MCF 10A (cell line): ENCODE measurements around the gene UNCX. TPM values are rescaled to one million over a fixed set of nuclear protein-coding genes. Genes with fewer than 3 reads are reported as not detected.

Experiments used
- BruUV-seq: library from RNA; stranded (reverse); fragments of 400-500 nt; replicated peaks from 2 replicates; lab custom pipeline; 2021; lab: Mats Ljungman, UMichigan
- CTCF ChIA-PET: fragments of 300-600 bp; sonication (Branson Sonifier 250); formaldehyde crosslinking; extraction: SDS; loops from one replicate; lab custom pipeline; 2021; ENCODE audit warnings: antibody characterized with exemption, inconsistent platforms; lab: Yijun Ruan, JAX
- POLR2A ChIA-PET: fragments of 300-600, 350-650 bp; sonication (Branson Sonifier 250); formaldehyde crosslinking; extraction: SDS; loops from one replicate; lab custom pipeline; 2020; ENCODE audit warnings: antibody characterized with exemption, inconsistent platforms; lab: Yijun Ruan, JAX
- DNase-seq: peaks from one replicate; pipeline ENCODE4 v3.0.0-alpha.2; 2018; ENCODE audit not compliant: unreplicated experiment
- H3K27ac Mint-ChIP-seq: one replicate; pipeline ENCODE4 v1.8.0; 2022; ENCODE audit warnings: mild to moderate bottlenecking, low read depth, mixed read lengths; ENCODE audit not compliant: unreplicated experiment
- H3K27me3 Mint-ChIP-seq: one replicate; pipeline ENCODE4 v1.8.0; 2022; ENCODE audit warnings: mixed read lengths; ENCODE audit not compliant: insufficient read depth, unreplicated experiment
- H3K36me3 Mint-ChIP-seq: one replicate; pipeline ENCODE4 v1.8.0; 2022; ENCODE audit warnings: mild to moderate bottlenecking, moderate library complexity, mixed read lengths; ENCODE audit not compliant: insufficient read depth, unreplicated experiment
- H3K4me1 Mint-ChIP-seq: one replicate; pipeline ENCODE4 v1.8.0; 2022; ENCODE audit warnings: mixed read lengths; ENCODE audit not compliant: insufficient read depth, unreplicated experiment
- H3K4me3 Mint-ChIP-seq: one replicate; pipeline ENCODE4 v1.8.0; 2022; ENCODE audit warnings: mild to moderate bottlenecking, moderate library complexity, mixed read lengths; ENCODE audit not compliant: unreplicated experiment
- H3K9me3 Mint-ChIP-seq: one replicate; pipeline ENCODE4 v1.8.0; 2022; ENCODE audit warnings: mixed read lengths; ENCODE audit not compliant: unreplicated experiment
- intact Hi-C: fragments of 100-400 bp; cut with micrococcal nuclease; formaldehyde crosslinking; loops from 2 replicates; pipeline ENCODE4 v1.14.1; 2022
- total RNA-seq: library from RNA; stranded (reverse); gene quantifications from 2 replicates; pipeline ENCODE4 v1.2.3, GENCODE V29; 2022
- TF ChIP-seq, protein P1 (sequence below): fragments of 200-600 bp; IDR thresholded peaks from one replicate; pipeline ENCODE4 v1.8.0; 2022; ENCODE audit warnings: antibody characterized with exemption, mild to moderate bottlenecking; ENCODE audit not compliant: unreplicated experiment

The UNCX gene
- total RNA-seq, 1 experiment from 2014 or later = not detected

DNA sequence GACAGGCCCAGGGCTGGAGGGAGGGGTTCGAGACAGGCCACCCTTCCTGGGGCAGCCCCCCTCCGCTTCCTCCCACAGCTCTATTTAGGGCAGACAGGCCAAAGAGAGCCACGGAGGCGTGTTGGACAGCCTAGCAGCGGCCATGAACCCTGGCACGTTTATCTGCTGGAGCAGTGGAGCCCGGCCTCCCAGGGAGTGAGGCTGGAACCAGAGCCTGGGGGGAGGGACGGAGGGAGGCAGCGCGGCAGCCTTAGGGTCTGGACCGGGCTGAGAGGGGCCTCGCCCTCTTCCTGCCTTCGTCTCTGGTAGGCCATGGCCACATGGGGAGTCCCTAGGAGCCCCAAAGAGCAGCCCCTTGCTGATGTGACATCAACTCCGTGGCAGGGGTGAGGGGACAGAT, 17.1 kb downstream of the UNCX start:
- H3K4me3 Mint-ChIP-seq = no peak overlapping the region
- no peaks in the 10 kb centered on the region for H3K4me1 Mint-ChIP-seq
- no peak overlapping the region for H3K27ac Mint-ChIP-seq
- peaks cover 83% of the 10 kb centered on the region for H3K27me3 Mint-ChIP-seq
- intact Hi-C loops = no loop called here
- CTCF ChIA-PET = no interaction called here
- no TSS peak for BruUV-seq
- TF ChIP-seq, protein P1, sequence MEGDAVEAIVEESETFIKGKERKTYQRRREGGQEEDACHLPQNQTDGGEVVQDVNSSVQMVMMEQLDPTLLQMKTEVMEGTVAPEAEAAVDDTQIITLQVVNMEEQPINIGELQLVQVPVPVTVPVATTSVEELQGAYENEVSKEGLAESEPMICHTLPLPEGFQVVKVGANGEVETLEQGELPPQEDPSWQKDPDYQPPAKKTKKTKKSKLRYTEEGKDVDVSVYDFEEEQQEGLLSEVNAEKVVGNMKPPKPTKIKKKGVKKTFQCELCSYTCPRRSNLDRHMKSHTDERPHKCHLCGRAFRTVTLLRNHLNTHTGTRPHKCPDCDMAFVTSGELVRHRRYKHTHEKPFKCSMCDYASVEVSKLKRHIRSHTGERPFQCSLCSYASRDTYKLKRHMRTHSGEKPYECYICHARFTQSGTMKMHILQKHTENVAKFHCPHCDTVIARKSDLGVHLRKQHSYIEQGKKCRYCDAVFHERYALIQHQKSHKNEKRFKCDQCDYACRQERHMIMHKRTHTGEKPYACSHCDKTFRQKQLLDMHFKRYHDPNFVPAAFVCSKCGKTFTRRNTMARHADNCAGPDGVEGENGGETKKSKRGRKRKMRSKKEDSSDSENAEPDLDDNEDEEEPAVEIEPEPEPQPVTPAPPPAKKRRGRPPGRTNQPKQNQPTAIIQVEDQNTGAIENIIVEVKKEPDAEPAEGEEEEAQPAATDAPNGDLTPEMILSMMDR = no peak
- POLR2A ChIA-PET = no interaction called here
- H3K9me3 Mint-ChIP-seq = no peaks in the 10 kb centered on the region
- no peaks in the 10 kb centered on the region for H3K36me3 Mint-ChIP-seq
- DNase-seq = no peak

DNA sequence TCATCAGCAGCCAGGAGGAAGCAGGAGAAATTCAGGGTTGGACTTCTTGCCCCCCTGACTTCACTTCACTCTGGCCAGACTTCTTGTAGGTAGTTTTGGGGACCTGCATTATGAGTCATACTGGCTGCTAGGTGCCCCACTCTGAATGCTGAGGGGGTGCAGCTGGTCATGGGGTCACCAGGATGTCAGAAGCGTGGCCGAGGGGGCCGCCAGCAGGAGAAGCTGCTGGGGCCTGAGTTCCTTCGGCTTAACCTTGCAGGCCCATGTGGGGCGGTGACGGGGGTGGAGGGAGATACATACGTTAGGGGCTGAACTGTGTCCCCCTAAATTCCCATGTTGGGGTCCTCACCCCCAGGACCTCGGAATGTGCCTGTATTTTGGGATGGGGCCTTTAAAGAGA, 18.2 kb downstream of the UNCX start:
- Mint-ChIP-seq H3K36me3 (no peaks in the 10 kb centered on the region), H3K27ac (no peak overlapping the region), H3K27me3 (peaks cover 83% of the 10 kb centered on the region), H3K4me3 (no peak overlapping the region), H3K9me3 (no peaks in the 10 kb centered on the region), H3K4me1 (no peaks in the 10 kb centered on the region)
- BruUV-seq = no TSS peak
- ChIA-PET POLR2A (no interaction called here), CTCF (no interaction called here)
- DNase-seq = no peak
- intact Hi-C loops = no loop called here
- TF ChIP-seq, protein P1 = no peak

DNA sequence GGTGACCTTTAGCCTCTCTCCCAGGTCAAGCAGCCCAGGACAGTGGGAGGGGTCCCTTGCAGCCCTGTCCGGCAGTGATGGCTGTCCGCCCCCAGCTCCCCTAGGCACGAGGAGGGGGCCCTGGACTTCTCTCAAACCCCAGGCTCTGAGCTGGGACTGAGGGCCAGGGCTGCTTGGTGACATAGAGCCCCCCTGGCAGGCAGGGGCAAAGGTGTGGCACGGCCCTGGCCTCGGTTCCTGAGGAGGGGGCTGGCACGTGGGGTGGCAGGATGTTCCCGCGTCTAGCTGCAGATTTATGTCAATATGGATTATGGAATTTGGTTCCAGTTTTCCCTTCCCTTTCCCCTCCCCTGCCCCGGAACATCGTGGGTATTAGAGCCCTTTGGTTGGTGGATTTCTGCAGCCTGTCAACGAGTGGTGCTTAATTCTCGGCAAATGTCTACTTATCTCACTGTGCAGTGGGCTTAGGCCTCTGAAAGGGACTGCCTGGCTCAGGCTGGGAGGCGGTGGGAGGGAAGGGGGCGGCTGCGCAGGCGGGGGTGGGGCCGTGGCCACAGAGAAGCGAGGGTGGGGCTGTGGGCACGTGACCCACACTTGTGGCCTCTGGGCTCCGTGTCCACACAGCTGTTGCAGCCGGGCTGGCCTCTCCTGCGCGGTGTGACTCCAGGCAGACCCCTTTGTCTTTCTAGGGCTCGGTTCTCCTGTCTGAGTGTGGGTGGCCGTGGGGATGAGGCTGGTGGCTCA, 19.3 kb downstream of the UNCX start:
- no peak overlapping the region for H3K4me3 Mint-ChIP-seq
- no peaks in the 10 kb centered on the region for H3K9me3 Mint-ChIP-seq
- H3K27me3 Mint-ChIP-seq = peaks cover 83% of the 10 kb centered on the region
- ChIA-PET CTCF (interaction anchor here (1.3 kb wide), 1 partner anchor 10 kb away, joined by 4 read pairs; no protein-coding TSS in a partner anchor), POLR2A (no interaction called here)
- no peak overlapping the region for H3K27ac Mint-ChIP-seq
- no peaks in the 10 kb centered on the region for H3K4me1 Mint-ChIP-seq
- no TSS peak for BruUV-seq
- TF ChIP-seq, protein P1 = no peak
- no peak for DNase-seq
- intact Hi-C loops = no loop called here
- no peaks in the 10 kb centered on the region for H3K36me3 Mint-ChIP-seq

DNA sequence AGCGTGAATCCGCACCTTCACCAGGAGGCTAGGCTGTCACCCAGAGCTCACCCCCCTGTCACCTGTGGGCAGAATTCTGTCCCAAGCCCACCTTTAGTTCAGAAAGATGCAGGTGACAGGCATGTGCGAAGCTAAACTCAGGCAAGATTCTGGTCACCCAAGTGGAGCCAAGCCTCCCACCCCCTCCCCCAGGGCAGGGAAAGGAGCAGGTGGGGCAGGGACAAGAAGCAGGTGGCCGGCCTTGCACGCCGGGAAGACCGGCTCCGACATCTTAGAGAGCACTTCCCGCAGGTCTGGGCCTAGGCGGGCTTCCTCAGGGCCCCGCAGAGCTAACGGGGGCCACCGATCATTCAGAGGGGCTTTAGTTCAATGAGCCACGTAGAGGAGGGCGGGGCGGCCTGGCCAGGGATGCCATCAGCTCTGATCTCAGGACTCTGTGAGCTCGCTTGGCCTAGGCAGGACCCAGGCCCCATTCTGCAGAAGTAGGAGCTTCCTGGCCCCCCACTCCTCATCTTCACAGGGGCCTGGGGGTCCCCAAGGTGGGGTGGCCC, 19.9 kb downstream of the UNCX start:
- no TSS peak for BruUV-seq
- no peak for DNase-seq
- H3K4me1 Mint-ChIP-seq = no peaks in the 10 kb centered on the region
- peaks cover 83% of the 10 kb centered on the region for H3K27me3 Mint-ChIP-seq
- TF ChIP-seq, protein P1 = no peak
- H3K4me3 Mint-ChIP-seq = no peak overlapping the region
- no peak overlapping the region for H3K27ac Mint-ChIP-seq
- H3K9me3 Mint-ChIP-seq = no peaks in the 10 kb centered on the region
- CTCF ChIA-PET = interaction anchor here (1.3 kb wide), 1 partner anchor 10 kb away, joined by 4 read pairs; no protein-coding TSS in a partner anchor
- intact Hi-C loops = no loop called here
- H3K36me3 Mint-ChIP-seq = no peaks in the 10 kb centered on the region
- POLR2A ChIA-PET = no interaction called here
